HG03108 (cell line): ENCODE data around the gene XRCC5.

Source experiments
- ATAC-seq: cut with Tn5 transposase; IDR thresholded peaks from one replicate; pipeline ENCODE4 v1.9.1; 2021; ENCODE audit warnings: moderate library complexity; ENCODE audit not compliant: unreplicated experiment

The XRCC5 gene

DNA sequence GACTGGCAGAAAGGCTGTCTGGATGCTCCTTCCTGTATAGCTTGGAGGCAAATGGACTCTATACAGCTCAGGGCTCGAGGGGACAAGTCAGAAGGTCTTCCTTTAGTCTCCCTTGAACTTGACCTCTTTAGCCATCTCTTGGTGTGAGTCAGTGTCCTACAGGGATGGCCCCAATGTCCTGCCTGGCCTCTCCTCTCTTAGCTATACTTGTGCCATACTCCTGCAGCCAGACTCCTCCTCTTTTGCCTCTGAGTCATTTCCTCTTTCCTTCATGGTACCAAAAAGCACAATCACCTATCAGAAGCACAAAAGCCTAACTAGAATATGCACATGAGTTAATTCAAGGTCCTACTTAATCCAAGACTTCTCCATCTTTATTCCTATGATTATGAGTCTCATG is 112.7 kb downstream of the XRCC5 start:
- ATAC-seq = no peak

DNA sequence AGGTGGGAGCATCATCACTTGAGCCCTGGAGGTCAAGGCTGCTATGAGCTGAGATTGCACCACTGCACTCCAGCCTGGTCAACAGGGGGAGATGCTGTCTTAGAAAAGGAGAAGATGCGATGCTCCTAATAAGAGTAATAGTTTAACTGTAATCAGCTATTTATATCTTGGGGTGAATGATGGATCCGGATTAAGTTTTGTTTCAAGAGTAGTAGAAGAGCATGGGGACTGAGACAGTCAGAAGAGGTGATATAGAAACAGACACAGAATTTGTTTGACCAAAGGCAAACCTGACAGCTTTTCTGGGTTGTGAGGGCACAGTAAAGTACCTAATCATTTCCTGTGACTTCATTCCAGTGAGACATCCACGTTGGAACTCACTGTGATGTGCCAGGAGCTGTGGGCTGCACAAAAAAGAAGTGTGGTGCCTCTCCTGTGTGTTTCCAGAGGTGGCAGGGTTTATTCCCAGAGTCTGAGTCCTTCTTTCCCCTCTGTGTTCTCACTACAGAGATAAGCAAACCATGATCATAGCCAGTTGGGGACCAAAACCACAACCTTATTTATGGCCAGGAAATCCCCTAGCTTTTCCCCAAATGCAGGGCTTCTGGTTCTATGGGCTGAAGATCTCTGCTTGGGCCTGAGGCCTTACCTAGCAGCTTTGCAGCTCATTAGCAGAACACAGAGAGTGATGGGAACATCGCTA is 113.7 kb downstream of the XRCC5 start:
- peak; percentile 55 for ATAC-seq

DNA sequence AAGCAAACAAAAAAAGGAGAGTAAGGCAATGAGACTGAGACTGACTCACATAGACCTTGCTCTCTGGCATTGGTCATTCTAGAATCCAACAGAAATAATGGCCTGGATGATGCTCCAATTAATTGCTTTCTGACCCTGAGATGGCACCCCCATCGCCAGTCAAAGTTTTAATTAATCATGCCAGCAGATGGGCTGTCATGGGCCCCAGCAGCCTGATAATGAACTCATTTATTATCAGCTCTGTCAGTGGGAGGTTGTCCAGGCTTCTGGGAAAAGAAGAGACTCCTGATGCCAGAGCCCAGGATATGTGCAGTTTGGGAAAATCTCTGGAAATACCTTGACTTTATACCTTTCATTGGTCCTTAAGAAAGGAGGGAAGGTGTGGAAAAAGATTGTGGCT is 115.2 kb downstream of the XRCC5 start:
- no peak for ATAC-seq

DNA sequence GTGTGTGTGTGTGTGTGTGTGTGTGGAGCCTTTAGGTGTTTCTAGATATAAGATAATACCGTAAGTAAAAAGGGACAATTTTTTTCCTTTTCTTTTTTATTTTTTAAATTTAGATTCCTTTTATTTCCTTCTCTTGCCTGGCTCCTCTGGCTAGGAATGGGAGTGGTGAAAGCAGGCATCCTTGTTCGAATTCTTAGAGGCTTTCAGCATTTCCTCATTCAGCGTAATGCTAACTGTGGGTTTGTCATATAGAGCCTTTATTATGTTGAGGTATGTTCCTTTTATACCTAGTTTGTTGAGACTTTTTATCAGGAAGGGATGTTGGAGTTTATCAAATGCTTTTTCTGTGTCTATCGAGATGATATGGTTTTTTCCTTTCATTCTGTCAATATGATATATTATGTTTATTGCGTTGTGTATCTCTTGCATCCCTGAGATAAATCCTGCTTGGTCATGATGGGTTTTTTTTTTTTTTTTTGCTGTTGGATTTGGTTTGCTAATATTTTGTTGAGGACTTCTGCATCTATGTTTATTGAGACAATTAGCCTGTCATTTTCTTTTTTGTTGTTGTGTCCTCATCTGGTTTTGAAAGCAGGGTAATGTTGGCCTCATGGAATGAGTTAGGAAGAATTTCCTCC is 120.2 kb downstream of the XRCC5 start:
- ATAC-seq = no peak

DNA sequence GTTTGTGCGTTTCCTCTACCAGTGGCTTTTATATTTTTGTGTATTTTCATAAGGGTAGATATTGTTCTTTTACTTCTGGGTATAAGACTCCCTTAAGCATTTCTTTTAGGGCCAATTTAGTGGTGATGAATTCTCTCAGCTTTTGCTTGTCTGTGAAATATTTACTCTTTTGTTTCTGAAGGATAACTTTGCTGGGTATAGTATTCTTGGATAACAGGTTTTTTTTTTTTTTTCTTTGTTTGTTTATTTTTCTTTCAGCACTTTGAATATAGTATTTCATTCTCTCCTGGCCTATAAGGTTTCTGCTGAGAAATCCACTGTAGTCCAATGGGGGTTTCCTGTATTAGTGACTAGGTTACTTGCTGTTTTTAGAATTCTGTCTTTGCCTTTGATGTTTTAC is 122.7 kb downstream of the XRCC5 start:
- no peak for ATAC-seq

DNA sequence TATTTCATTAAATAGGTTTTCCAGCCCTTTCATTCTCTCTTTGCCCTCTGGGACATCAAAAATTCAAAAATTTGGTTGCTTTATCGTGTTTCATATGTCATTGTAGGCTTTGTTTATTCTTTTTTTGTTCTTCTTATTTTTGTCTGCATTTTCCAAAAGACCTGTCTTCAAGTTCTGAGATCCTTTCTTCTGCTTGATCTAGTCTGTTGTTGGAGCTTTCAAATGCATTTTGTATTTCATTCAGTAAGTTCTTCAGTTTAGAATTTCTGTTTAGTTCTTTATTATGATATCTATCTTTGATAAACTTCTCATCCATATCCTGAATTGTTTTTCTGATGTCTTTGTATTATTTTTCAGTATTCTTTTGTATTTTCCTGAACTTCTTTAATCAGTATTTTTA is 123.6 kb downstream of the XRCC5 start:
- no peak for ATAC-seq

DNA sequence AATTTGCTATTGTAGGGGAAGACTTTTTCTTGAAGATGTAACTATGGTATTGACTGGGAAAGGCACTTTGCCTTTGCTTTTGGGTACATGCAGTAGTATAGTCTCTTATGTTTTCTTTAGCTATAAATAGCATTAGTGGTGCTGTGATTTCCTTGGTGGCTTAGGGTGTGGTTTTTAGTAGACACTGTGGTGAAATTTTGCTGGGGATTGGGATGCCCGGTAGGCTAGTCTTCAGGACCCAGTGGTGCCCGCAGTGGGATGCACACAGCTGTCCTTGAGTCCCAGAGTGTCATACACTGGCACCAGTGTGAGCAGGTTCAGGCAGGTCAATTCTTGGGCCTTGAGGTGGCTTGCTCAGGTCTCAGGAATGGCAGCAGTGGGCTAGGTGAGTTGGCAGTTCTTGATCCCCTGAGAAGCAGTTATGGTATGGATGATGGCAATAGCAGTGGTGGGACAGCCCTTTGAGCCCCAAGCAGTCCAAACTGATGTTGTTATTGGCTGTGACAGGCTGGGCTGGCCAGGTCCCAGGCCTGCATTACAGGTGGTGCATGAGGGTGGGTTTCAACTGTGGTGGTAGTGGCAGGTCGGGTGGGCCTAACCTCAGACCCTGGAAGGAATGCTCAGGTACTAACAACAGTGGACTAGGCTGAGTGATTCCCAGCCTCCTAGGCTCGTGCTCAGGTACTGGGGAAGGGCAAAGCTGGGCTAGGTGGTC is 124.3 kb downstream of the XRCC5 start:
- ATAC-seq = no peak

DNA sequence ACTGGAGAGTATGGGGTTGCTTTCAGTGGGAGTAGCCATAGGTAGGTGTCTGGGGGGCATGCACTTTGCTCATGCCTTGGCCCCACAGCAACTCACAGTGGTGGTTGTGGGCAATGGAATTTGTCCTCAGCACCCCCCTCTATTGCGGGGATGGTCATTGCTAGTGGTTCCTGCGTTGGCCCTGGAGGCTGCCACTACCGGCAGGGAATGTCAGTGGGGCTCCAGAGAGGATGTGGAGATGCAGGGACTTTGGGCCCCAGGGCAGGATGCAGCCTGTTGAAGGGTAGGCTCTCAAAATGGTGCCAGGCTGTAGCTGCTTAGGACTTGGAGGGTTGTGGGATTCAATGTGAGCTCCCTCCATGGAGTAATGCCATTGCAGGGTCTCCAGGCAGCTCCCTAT is 125.0 kb downstream of the XRCC5 start:
- ATAC-seq = no peak

DNA sequence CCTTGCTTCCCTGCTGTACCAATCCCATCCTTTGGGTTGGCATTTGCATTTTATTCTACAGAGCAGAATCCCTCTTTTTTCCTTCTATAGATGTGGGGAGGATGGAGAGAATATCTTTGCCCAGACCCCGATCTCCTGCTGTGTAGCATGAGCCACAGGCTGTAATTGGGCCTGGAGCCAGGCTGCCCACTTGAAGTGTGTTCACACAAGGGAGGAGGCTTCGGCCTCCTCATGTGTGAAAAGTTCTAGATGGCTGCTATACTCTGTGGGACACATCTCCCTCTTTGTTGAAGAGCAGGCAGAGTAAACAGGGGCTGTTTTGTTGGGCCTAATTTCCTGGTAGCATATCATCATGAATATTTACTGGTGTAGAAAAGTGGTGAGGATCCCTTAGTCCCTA is 126.3 kb downstream of the XRCC5 start:
- no peak for ATAC-seq

DNA sequence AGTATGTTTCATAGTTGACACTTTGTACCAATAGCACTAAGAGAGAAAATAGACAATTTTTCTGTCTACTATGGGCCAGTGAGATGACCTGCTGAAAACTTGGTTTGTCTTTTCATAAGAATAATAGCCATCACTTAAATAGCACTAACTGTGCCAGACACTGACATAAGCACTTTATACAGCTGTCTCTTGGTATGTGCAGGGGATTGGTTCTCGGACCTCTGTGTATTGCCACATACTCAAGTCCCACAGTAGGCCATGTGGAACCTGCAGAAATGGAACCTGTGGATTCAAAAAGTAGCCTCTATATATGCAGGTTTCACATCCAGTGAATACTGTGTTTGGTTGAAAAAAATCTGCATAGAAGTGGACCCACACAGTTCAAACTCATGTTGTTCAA is 126.7 kb downstream of the XRCC5 start:
- ATAC-seq = no peak

DNA sequence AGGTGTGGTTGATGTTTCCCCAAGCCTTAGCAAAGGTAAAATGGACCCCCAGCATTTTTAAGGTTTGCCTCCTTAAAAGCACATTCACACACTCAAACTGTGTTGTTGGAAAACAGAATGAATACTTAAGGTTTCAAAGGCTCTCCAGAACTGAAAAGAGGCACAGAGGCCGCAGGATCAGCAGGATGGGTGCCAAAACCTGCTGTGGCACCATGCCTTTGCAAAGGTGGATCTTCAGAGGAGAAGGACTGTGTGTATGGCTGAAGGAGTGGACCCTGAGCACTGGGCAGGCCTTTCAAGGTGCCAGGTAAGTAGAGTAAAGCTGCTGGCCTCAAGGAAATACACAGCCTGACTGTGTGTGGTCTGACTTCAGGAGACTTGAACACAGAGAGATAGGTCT is 127.3 kb downstream of the XRCC5 start:
- no peak for ATAC-seq

DNA sequence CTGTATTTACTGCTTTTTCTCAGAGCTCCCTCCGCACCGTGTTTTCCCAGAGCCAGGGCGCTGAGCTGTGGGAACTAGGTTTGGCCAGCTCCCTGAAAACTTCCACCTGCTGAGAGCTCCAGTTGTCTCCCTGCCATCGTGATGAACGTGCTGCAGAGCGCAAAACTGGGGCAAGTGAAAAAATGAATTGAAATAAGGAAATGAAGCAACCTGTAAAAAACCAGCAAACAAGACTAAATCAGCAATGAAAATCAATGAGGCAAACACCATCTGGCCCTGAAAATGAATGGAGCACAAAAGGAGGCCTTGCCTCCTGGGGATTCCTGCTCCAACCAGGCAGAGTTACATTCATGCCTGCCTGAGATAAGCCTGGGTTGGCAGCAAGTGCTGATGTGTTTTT is 133.2 kb downstream of the XRCC5 start:
- ATAC-seq = no peak

DNA sequence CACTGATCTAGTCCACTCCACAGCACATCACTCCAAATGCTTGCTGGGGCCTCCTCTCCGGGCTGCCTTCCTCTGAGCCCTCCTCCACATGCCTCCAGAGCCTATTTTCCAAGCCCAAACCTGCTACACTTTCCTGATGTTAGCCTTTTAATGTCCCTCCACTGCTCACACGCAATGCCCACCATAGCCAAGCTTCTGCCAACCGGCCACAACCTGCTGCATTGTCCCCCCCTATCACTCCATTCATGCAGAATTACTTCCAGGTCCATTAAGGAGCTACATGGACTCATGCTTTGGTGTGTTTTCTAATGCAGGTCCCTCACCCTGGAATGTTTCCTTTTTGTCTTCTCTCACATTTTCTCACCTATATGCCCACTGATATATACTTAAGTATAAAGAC is 133.9 kb downstream of the XRCC5 start:
- no peak for ATAC-seq

DNA sequence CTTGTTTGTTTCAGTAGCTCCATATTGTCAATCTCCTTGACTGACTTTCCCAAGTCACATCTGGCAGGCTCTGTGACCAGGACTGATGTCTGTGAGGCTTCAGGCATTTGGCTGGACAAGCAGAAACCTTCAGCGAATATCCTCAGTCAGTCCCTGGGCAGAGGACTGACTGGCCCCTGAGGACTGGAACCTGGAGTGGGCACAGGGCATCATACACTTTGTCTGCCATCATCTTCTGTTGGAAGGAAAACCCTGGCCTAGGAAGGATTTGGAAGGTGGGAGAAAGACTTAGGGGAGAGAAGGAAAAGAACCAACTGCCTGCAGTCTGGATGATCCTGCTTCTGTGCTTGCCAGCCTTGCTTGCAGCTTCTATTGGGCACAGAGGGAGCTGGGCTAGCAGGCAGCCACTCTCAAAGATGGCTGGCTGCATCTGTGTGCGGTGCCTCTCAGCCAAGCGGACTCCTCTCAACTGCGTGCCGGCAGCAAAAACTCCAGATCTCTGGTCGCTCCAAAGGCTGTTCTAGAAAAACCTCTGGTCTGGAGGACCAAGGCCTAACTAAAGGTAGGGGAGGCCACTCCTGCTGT is 136.3 kb downstream of the XRCC5 start:
- ATAC-seq = no peak

DNA sequence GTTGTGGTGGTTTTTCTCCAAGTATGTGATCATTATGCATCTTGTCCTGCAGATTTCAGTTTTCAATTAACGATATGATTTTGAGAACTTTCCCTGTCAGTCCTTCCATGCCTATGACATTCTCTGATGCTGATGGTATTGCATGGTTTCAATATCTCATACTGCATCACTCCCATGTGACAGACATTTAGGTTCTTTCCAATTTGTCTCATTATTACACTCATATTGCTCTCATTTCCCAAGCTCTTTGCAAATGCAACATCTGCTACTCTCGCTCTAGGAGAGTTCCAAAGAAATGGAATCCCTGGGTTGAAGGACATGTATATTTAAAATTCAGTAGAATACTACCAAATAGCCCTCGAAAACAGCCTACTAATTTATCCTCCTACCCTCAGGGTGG is 137.6 kb downstream of the XRCC5 start:
- ATAC-seq = no peak
